Retinal pigment epithelial cell (primary cell): Measurements from ENCODE around the gene TRAF3IP1.

Source experiments
- DNase-seq: peaks from one replicate; pipeline ENCODE4 v3.0.0-alpha.2; 2010; ENCODE audit warnings: low read depth
- H3K4me3 ChIP-seq: 2 replicates; pipeline ENCODE4 v1.5.1; 2011; ENCODE audit warnings: mild to moderate bottlenecking, low read length, control low read depth, moderate library complexity
- TF ChIP-seq, protein P1 (sequence below): conservative IDR thresholded peaks from 2 replicates; pipeline ENCODE4 v1.5.1; 2011; ENCODE audit warnings: low read depth, low read length, control low read depth, inconsistent platforms

TRAF3IP1 gene

GRCh38 chr2:238295144-238296112 is 24.9 kb upstream of the TRAF3IP1 start:
- TF ChIP-seq, protein P1, sequence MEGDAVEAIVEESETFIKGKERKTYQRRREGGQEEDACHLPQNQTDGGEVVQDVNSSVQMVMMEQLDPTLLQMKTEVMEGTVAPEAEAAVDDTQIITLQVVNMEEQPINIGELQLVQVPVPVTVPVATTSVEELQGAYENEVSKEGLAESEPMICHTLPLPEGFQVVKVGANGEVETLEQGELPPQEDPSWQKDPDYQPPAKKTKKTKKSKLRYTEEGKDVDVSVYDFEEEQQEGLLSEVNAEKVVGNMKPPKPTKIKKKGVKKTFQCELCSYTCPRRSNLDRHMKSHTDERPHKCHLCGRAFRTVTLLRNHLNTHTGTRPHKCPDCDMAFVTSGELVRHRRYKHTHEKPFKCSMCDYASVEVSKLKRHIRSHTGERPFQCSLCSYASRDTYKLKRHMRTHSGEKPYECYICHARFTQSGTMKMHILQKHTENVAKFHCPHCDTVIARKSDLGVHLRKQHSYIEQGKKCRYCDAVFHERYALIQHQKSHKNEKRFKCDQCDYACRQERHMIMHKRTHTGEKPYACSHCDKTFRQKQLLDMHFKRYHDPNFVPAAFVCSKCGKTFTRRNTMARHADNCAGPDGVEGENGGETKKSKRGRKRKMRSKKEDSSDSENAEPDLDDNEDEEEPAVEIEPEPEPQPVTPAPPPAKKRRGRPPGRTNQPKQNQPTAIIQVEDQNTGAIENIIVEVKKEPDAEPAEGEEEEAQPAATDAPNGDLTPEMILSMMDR = no peak
- no peak for DNase-seq
- no peak overlapping the region for H3K4me3 ChIP-seq

GRCh38 chr2:238296638-238297457 is 23.5 kb upstream of the TRAF3IP1 start:
- TF ChIP-seq, protein P1 = no peak
- no peak for DNase-seq
- H3K4me3 ChIP-seq = no peak overlapping the region

GRCh38 chr2:238299803-238300202 is 20.5 kb upstream of the TRAF3IP1 start:
- TF ChIP-seq, protein P1 = no peak
- H3K4me3 ChIP-seq = no peak overlapping the region
- DNase-seq = no peak

GRCh38 chr2:238302087-238302486 is 18.2 kb upstream of the TRAF3IP1 start:
- TF ChIP-seq, protein P1 = no peak
- DNase-seq = no peak
- H3K4me3 ChIP-seq = no peak overlapping the region

GRCh38 chr2:238302751-238303150 is 17.6 kb upstream of the TRAF3IP1 start:
- DNase-seq = no peak
- no peak overlapping the region for H3K4me3 ChIP-seq
- TF ChIP-seq, protein P1 = no peak

DNA sequence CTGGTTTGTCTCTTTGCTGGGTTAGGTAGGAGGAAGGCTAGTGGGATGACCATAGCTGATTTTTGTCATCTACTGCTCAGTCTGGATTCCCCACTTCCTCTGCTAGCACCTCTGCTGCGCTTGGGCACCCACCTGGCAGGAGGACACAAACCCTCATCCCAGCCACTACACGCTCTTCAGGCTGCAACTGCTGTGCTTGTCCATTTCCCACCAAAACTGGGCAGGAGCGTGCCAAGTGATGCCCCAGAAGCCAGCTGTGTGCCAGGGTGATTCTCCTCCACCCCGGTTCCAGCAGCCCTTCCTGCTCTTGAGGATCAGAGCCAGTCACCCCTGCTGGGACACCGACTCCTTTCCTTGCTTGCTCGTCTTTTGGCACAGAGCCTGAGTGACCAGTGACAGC is 16.2 kb upstream of the TRAF3IP1 start:
- TF ChIP-seq, protein P1 = no peak
- DNase-seq = no peak
- H3K4me3 ChIP-seq = no peak overlapping the region
